NCI-H1417 (cell line): ENCODE results near the gene ZNF74.
A peak's percentile ranks its signal among the peaks of the same experiment; 100 is the strongest.
"Not testable (repeated sequence)": the region's sequence is repeated elsewhere in the genome, so short reads cannot be mapped to it uniquely, and the experiment has no call there.

Experiments
- DNase-seq, 3 experiments: peaks; one replicate each; lab custom pipeline; 2025; lab: John Stamatoyannopoulos, UW

Gene ZNF74

DNA sequence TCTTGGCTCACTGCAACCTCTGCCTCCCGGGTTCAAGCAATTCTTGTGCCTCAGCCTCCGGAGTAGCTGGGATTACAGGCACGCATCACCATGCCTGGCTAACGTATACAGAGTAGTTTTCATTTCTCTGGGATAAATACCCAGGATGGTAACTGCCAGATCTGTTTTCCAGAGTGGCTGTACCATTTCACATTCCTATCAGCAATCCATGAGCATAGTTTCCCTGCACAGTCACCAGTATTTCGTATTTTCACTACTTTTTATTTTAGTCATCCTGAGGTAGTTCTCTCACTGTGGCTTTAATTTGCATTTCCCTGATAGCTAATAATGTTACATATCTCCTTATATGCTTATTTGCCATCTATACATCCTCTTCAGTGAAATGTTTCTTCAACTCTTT, 54.7 kb downstream of the ZNF74 start:
- no peak for DNase-seq

DNA sequence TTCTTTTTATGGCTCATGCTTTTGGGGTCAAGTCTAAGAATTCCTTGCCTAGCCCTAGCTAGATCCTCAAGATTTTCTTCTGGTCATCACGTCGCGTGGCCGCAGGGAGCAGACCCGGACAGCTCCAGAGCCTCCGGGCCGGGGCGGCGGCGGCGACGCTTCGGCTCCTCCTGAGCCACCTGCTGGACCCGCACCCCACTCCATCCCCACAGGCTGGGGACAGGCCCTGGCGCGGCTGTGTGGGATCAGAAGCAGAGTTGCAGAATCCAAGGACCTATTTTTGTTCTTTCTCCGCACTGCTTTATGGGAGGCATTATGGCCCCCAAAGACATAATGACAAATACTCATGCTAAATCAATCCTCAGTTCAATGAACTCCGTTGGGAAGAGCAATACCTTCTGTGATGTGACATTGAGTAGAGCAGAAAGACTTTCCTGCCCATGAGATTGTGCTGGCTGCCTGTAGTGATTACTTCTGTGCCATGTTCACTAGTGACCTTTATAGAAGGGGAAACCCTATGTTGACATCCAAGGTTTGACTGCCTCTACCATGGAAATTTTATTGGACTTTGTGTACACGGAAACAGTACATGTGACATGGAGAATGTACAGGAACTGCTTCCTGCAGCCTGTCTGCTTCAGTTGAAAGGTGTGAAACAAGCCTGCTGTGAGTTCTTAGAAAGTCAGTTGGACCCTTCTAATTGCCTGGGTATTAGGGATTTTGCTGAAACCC, 56.0 kb downstream of the ZNF74 start:
- no peak for DNase-seq

DNA sequence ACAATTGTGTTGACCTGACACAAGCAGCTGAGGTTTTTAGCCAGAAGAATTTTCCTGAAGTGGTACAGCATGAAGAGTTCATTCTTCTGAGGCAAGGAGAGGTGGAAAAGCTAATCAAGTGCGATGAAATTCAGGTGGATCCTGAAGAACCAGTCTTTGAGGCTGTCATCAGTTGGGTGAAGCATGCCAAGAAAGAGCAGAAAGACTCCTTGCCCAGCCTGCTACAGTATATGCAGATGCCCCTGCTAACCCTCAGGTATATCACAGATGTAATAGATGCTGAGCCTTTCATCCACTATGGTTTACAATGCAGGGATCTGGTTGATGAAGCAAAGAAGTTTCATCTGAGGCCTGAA, 56.6 kb downstream of the ZNF74 start:
- no peak for DNase-seq

DNA sequence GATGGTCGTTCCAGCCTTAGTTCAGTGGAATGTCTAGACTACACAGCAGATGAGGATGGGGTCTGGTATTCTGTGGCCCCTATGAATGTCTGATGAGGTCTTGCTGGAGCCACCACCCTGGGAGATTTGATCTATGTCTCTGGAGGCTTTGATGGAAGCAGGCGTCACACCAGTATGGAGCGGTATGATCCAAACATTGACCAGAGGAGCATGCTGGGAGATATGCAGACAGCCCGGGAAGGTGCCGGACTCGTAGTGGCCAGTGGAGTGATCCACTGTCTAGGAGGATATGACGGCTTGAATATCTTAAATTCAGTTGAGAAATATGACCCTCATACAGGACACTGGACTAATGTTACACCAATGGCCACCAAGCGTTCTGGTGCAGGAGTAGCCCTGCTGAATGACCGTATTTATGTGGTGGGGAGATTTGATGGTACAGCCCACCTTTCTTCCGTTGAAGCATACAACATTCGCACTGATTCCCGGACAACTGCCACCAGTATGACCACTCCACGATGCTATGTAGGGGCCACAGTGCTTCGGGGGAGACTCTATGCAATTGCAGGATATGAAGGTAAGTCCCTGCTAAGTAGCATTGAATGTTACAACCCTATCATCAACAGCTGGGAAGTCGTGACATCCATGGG, 57.3 kb downstream of the ZNF74 start:
- DNase-seq, result not testable (repeated sequence)

DNA sequence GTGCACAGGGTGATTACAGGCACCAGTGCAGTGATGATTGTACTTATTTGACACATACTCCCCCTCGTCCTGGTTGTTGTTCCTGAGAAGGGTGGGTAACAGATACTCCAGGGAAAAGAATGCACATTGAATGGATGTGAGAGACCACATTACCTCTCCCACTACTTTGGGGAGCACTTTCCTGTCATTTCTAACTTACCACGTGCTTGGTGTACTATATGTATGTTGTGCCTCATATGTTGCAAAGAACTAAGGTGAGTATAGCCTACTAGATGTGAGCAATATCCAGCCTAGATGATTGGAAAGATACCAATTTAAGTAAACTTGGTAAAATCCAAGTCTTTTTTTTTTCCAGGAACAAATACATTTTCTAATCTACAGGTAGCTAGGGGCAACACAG, 58.0 kb downstream of the ZNF74 start:
- DNase-seq, result no peak

DNA sequence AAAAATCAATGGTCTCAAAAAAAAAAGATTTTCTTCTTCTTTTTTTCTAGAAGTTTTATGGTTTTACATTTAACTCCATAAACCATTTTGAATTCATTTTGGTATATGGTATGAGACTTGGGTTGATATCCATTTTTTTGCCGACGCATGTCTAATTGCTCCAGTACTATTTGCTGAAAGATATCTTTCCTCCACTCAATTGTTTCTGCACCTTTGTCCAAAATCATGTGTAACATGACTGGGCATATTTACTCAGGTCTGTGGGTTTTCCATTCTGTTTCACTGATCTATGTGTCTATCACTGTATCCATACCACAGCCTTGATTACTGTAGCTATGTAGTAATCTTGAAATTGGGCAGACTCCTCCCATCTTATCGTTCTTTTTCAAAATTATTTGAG, 59.3 kb downstream of the ZNF74 start:
- DNase-seq, result no peak

DNA sequence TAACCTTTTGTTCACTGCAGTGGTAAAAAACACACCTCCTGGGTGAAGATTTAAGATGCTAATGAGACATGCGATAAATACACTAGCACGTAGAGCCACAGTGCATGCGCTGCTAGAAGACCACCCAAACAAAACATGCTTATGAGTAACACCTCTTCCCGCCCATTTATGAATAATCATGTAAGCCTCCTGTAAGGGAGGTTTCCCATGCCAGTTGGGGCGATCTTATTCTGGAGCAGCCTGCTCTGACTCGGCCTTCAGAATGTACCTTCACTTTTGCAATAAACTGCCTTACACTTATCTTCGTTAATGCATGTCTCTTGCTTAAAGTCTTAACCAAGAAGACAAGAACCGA, 61.7 kb downstream of the ZNF74 start:
- DNase-seq, result no peak

DNA sequence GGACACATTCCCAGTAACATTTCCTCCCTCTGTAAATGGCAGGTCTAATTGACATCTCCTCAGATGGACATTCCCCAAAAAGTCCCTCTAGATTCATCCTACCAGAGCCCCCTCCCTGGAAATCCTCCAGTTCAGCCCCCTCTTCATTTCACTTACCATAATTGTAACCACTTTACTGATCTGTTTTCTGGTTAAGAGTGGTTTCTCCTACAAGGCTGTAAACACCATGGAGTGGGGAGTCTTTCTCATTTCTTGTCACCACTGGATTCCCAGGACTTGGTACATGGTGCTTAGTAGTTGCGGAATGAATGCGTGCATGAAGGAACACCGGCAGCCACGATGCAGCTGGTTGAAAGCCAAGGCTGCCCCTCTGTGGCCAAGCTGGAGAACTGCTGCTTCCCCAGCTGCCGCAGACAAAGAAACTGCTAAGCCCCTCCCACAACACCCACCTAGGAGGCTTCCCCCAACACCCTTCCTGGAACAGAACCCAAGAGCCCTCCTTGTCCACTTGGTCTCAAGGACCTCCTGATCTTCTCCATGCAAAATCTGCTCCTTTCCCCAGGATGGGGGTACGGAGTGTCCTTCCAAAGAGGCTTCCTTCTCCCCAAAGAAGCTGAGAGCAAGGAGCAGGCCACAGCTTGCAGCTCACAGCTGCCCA, 62.2 kb downstream of the ZNF74 start:
- DNase-seq, result peak; percentile 26 to 74 (median 51)

DNA sequence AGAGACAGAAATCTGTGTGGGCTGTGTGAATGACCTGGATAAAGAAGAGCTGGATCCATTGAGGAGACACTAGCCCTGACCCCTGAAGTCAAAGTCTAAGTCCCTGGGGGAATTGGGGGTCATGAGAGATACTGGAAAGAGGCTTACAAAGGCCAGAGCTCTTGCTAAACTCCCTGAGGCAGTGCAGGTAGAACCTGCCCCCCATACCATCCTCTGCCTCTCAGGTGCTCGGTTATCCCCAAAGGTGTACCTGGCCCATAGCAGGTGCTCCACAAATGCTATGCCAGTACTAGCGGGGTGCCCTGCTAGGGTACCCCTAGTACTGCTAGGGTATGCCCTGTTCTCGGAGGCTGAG, 62.7 kb downstream of the ZNF74 start:
- DNase-seq, result no peak

DNA sequence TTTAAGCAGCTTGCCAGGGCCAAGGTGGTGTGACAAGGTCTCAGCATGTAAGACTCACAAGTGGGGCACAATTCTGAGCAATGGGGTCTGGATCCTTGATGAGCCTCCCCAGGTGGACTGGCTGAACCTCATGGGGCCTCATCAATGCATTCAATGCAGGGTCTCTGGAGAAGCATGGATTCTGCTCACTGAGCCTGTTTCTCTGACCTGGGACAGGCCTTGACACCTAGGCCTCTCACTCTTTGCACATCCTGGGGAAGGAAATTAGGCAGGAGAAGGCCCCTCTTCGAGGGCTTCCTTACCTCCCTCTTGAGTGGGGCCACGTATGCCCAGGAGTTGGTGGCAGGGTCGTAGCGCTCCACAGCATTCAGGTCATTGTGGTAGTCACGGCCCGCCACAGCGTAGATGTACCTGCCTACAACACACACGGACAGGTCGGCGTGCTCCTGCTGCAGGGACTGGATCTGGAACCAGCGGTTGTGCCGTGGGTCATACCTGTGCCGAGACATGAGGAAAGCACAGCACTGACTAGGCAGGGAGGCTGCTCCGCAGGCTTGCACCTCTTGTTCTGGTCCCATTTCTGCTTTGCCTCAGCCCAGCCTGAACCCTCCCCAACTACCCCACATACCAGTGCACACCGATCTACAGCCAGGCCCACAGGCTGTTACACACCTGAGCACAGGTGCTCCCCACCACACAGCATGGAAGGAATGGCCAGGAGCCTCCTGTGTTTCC, 63.7 kb downstream of the ZNF74 start:
- DNase-seq, result no peak
